ENCODE measurements around the gene FBXL15.

The FBXL15 gene

GRCh38 chr10:102402512-102402896 is 18.1 kb upstream of the FBXL15 start:
- no peak for DNase-seq (ENCODE audit: low read depth)
- TF ChIP-seq CTCF (conservative IDR thresholded peaks at IDR 0.05; ENCODE audit: low read length): no peak
- H3K4me3 ChIP-seq (ENCODE audit: low read length): no peak overlapping the region

- DNase-seq (ENCODE audit: low read depth): no peak
- TF ChIP-seq CTCF (conservative IDR thresholded peaks at IDR 0.05; ENCODE audit: low read length): no peak
- no peak overlapping the region for H3K4me3 ChIP-seq (ENCODE audit: low read length)
Measured at GRCh38 chr10:102403115-102403514, 17.5 kb upstream of the FBXL15 start.

- H3K4me3 ChIP-seq (ENCODE audit: low read length): no peak overlapping the region
- no peak for TF ChIP-seq CTCF (conservative IDR thresholded peaks at IDR 0.05; ENCODE audit: low read length)
- no peak for DNase-seq (ENCODE audit: low read depth)
Measured at GRCh38 chr10:102404361-102405107, 16.1 kb upstream of the FBXL15 start.

- no peak overlapping the region for H3K4me3 ChIP-seq (ENCODE audit: low read length)
- no peak for DNase-seq (ENCODE audit: low read depth)
- TF ChIP-seq CTCF (conservative IDR thresholded peaks at IDR 0.05; ENCODE audit: low read length): no peak
Measured at GRCh38 chr10:102405108-102405571, 15.5 kb upstream of the FBXL15 start.

GRCh38 chr10:102405632-102406031 is 15.0 kb upstream of the FBXL15 start:
- H3K4me3 ChIP-seq (ENCODE audit: low read length): no peak overlapping the region
- TF ChIP-seq CTCF (conservative IDR thresholded peaks at IDR 0.05; ENCODE audit: low read length): no peak
- no peak for DNase-seq (ENCODE audit: low read depth)

GRCh38 chr10:102406815-102407214 is 13.8 kb upstream of the FBXL15 start:
- TF ChIP-seq CTCF (conservative IDR thresholded peaks at IDR 0.05; ENCODE audit: low read length): no peak

GRCh38 chr10:102407425-102408130 is 13.1 kb upstream of the FBXL15 start:
- no peak overlapping the region for H3K4me3 ChIP-seq (ENCODE audit: low read length)
- TF ChIP-seq CTCF (conservative IDR thresholded peaks at IDR 0.05; ENCODE audit: low read length): no peak
- no peak for DNase-seq (ENCODE audit: low read depth)

More at GRCh38 chr10:102406815-102407214, 13.8 kb upstream of the FBXL15 start:
- DNase-seq (ENCODE audit: low read depth): no peak
- H3K4me3 ChIP-seq (ENCODE audit: low read length): no peak overlapping the region

Data from AG10803 (cell line).